Activated gamma-delta T cell treated with anti-CD3 and anti-CD28 coated beads, Interleukin-2, amount 50 U/mL, for 16 hours (primary cell): Measurements from ENCODE around the gene GOLGA6L24.
"Not testable (repeated sequence)": the region's sequence is repeated elsewhere in the genome, so short reads cannot be mapped to it uniquely, and the experiment has no call there.

Experiments
- DNase-seq: peaks from one replicate; pipeline ENCODE4 v3.0.0-alpha.2; 2020; ENCODE audit warnings: low read depth

GOLGA6L24 gene, protein sequence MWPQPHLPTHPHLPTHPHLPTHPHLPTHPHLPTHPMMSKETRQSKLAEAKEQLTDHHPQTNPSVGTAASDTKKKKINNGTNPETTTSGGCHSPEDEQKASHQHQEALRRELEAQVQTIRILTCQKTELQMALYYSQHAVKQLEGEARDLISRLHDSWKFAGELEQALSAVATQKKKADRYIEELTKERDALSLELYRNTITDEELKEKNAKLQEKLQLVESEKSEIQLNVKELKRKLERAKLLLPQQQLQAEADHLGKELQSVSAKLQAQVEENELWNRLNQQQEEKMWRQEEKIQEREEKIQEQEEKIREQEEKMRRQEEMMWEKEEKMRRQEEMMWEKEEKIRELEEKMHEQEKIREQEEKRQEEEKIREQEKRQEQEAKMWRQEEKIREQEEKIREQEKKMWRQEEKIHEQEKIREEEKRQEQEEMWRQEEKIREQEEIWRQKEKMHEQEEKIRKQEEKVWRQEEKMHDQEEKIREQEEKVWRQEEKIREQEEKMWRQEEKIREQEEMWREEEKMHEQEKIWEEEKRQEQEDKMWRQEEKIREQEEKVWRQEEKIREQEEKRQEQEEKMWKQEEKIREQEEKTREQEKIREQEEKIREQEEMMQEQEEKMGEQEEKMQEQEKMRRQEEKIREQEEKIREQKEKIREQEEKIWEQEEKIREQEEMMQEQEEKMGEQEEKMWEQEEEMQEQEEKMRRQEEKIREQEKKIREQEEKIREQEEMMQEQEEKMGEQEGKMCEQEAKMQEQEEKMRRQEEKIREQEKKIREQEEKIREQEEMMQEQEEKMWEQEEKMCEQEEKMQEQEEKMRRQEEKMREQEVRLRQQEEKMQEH

GRCh38 chr15:28357984-28358383, at the start of gene GOLGA6L24:
TSS of gene GOLGA6L24 (minus strand) at chr15:28358084. CDS start at chr15:28358023, 61 bp downstream.
- not testable (repeated sequence) for DNase-seq

- not testable (repeated sequence) for DNase-seq
Observed at GRCh38 chr15:28402774-28403435, 45.0 kb upstream of the GOLGA6L24 start.

DNA sequence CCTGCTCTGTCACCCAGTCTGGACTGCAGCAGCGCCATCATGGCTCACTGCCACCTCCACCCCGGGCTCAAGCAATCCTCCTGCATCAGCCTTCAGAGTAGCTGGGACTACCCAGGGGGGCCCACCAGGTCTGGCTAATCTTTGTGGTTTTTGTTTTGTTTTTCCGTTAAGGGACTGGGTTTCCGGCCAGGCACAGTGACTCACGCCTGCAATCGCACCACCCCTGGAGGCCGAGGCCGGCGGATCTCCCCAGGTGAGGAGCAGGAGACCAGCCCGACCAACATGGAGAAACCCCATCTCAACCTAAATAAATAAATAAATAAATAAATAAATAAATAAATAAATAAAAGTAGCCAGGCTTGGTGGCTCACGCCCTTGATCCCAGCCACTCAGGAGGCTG, 38.1 kb upstream of the GOLGA6L24 start:
- not testable (repeated sequence) for DNase-seq

- not testable (repeated sequence) for DNase-seq
Observed at GRCh38 chr15:28380053-28380452, 22.2 kb upstream of the GOLGA6L24 start.

- not testable (repeated sequence) for DNase-seq
Observed at GRCh38 chr15:28378364-28378763, 20.5 kb upstream of the GOLGA6L24 start, which contains the start of gene GOLGA8F. TSS of gene GOLGA8F (plus strand) at chr15:28378664. CDS start at chr15:28378762, 98 bp downstream.

- DNase-seq = not testable (repeated sequence)
Observed at GRCh38 chr15:28365502-28365901, 7.6 kb upstream of the GOLGA6L24 start.

DNA sequence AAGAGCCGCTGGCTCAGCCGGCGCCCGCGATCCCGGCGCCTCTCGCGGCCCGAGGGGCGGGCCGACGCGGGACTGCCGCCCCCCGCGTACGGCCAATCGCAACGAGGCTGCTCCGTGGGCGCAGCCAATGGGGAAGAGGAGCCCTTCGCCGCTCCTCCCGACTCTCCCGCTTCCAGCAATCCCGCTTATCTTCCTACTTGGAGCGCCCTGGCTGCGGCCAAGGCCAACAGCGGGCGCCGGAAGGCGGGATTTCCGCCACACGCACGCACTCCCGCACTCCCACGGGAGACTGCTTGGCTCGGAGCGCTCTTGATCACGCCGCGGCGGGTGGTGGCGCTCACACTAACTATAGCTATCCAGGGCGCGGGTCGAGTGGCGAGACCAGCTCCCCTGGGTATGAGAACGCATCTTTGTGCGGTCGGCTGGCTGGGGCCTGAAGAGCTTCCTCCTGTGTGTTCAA, 35.7 kb downstream of the GOLGA6L24 start, which contains the start of gene HERC2:
HERC2 (minus strand) TSS at position 51 of the 460 bp plus-strand sequence. CDS start 746 bp downstream, outside the sequence.
- not testable (repeated sequence) for DNase-seq

GRCh38 chr15:28321358-28322078, 36.4 kb downstream of the GOLGA6L24 start:
- DNase-seq = not testable (repeated sequence)

- DNase-seq = not testable (repeated sequence)
Observed at GRCh38 chr15:28319725-28320124, 38.2 kb downstream of the GOLGA6L24 start.

GRCh38 chr15:28318828-28319227, 39.1 kb downstream of the GOLGA6L24 start:
- DNase-seq = not testable (repeated sequence)

DNA sequence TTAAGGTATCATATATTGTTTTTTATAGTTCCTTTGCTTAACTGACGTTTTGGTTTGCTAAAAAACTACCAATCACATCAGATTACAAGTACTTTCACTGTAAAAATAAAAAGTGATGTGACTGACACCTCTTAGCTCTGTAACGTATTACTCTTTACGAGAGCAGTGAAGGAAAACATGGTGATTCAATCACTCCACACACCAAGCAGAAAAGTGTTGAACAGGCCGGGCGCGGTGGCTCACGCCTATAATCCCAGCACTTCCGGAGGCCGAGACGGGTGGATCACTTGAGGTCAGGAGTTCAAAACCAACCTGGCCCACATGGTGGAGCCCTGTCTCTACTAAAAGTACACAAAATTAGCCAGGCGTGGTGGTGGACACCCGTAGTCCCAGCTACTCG, 39.8 kb downstream of the GOLGA6L24 start:
- not testable (repeated sequence) for DNase-seq

GRCh38 chr15:28316958-28317357, 40.9 kb downstream of the GOLGA6L24 start:
- DNase-seq = not testable (repeated sequence)

DNA sequence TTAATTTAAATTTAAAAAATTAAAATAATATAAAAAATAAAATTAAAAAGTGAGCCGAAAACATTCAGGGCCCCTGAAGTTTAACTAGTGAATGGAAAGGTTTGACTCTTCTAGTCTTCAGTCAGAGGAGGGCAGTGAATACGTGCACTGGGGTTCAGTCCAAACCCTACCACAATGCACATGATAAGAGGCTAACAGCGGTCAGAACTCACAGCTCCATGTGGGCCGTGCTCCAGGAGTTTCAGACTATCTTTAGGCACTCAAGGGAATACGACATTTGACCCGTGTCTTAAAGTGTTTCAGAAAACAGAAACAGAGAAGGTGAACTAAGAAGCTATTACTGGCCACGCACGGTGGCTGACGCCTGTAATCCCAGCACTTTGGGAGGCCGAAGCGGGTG, 47.4 kb downstream of the GOLGA6L24 start:
- DNase-seq = not testable (repeated sequence)

GRCh38 chr15:28308718-28309117, 49.2 kb downstream of the GOLGA6L24 start:
- not testable (repeated sequence) for DNase-seq
